ENCODE data around the gene PRR33.

PRR33 gene

DNA sequence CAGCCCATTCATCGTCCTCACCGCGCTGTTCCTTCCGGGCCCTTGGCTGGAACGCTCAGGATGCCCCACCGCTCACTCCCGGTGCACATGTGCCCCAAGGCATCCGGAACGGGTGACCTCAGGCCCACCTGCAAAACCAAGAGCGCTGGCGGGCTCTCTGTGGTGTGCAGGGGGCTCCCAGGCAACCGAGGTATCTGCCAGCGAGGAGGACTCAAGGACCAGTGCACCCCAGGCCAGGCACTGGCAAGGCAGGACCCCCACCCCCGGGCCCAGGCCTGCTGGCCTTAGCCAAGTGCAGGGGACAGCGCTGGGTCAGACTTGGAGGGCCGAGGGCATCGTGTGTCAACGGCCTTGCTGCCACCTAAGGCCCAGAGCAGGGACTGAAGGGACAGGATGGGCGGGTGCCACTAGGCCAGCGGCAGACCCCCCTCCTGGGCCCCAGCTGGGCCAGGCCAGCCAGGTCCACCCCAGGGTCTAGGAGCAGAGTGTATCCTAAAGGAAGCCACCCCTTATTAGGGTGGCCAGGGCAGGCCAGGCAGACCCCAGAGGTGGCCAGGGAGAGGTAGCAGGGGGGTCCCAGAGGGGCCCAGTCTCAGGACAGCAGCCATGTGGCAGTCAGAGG lies 36.3 kb upstream of the PRR33 start:
- in situ Hi-C loops (cut with HindIII; ENCODE audit: low sequenced_read_pairs): no loop called here

GRCh38 chr11:1927026-1927847 lies 35.5 kb upstream of the PRR33 start:
- in situ Hi-C loops (cut with HindIII; ENCODE audit: low sequenced_read_pairs): no loop called here
- no peak for DNase-seq (ENCODE audit: low read depth, low spot score)
- no peak overlapping the region for H3K4me3 ChIP-seq (ENCODE audit: low read depth, low read length)
- TF ChIP-seq, protein P1, sequence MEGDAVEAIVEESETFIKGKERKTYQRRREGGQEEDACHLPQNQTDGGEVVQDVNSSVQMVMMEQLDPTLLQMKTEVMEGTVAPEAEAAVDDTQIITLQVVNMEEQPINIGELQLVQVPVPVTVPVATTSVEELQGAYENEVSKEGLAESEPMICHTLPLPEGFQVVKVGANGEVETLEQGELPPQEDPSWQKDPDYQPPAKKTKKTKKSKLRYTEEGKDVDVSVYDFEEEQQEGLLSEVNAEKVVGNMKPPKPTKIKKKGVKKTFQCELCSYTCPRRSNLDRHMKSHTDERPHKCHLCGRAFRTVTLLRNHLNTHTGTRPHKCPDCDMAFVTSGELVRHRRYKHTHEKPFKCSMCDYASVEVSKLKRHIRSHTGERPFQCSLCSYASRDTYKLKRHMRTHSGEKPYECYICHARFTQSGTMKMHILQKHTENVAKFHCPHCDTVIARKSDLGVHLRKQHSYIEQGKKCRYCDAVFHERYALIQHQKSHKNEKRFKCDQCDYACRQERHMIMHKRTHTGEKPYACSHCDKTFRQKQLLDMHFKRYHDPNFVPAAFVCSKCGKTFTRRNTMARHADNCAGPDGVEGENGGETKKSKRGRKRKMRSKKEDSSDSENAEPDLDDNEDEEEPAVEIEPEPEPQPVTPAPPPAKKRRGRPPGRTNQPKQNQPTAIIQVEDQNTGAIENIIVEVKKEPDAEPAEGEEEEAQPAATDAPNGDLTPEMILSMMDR (IDR thresholded peaks at IDR 0.05; ENCODE audit: low read depth, low read length): no peak

More for the DNA sequence above, 36.3 kb upstream of the PRR33 start:
- TF ChIP-seq, protein P1 (IDR thresholded peaks at IDR 0.05; ENCODE audit: low read depth, low read length): no peak
- DNase-seq (ENCODE audit: low read depth, low spot score): no peak
- no peak overlapping the region for H3K4me3 ChIP-seq (ENCODE audit: low read depth, low read length)

GRCh38 chr11:1926156-1927025 lies 34.7 kb upstream of the PRR33 start:
- H3K4me3 ChIP-seq (ENCODE audit: low read depth, low read length): no peak overlapping the region
- in situ Hi-C loops (cut with HindIII; ENCODE audit: low sequenced_read_pairs): no loop called here
- TF ChIP-seq, protein P1 (IDR thresholded peaks at IDR 0.05; ENCODE audit: low read depth, low read length): no peak
- DNase-seq (ENCODE audit: low read depth, low spot score): no peak

- no peak overlapping the region for H3K4me3 ChIP-seq (ENCODE audit: low read depth, low read length)
- TF ChIP-seq, protein P1 (IDR thresholded peaks at IDR 0.05; ENCODE audit: low read depth, low read length): no peak
- DNase-seq (ENCODE audit: low read depth, low spot score): no peak
- in situ Hi-C loops (cut with HindIII; ENCODE audit: low sequenced_read_pairs): no loop called here
These were observed 33.9 kb upstream of the PRR33 start for GRCh38 chr11:1925373-1926155.

- no peak for DNase-seq (ENCODE audit: low read depth, low spot score)
- in situ Hi-C loops (cut with HindIII; ENCODE audit: low sequenced_read_pairs): no loop called here
- H3K4me3 ChIP-seq (ENCODE audit: low read depth, low read length): no peak overlapping the region
- TF ChIP-seq, protein P1 (IDR thresholded peaks at IDR 0.05; ENCODE audit: low read depth, low read length): no peak
These were observed 33.1 kb upstream of the PRR33 start for GRCh38 chr11:1924646-1925372.

All from astrocyte of the spinal cord (primary cell).